H9 (cell line): ENCODE measurements around the gene ZBTB20. TPM values are rescaled to one million over a fixed set of nuclear protein-coding genes. Genes with fewer than 3 reads are reported as not detected.

Source experiments
- DNase-seq: peaks from one replicate; pipeline ENCODE4 v3.0.0-alpha.2; 2017
- H2AFZ ChIP-seq: one replicate; pipeline ENCODE4 v1.6.1; 2013; ENCODE audit warnings: mild to moderate bottlenecking, low read length, control low read depth, moderate library complexity
- H2AK5ac ChIP-seq: 2 replicates; pipeline ENCODE4 v1.6.1; 2013; ENCODE audit warnings: low read length, control low read depth, mixed read lengths; ENCODE audit not compliant: insufficient read length
- H2BK120ac ChIP-seq: one replicate; pipeline ENCODE4 v1.6.1; 2013; ENCODE audit warnings: low read depth, mild to moderate bottlenecking, low read length, control low read depth, inconsistent platforms; ENCODE audit not compliant: poor library complexity, severe bottlenecking
- H2BK12ac ChIP-seq: 2 replicates; pipeline ENCODE4 v1.6.1; 2013; ENCODE audit warnings: low read length, control low read depth, mixed read lengths, low read depth; ENCODE audit not compliant: insufficient read length
- H2BK15ac ChIP-seq: 2 replicates; pipeline ENCODE4 v1.6.1; 2013; ENCODE audit warnings: low read depth, low read length, control low read depth
- H2BK20ac ChIP-seq: one replicate; pipeline ENCODE4 v1.6.1; 2013; ENCODE audit warnings: low read depth, mild to moderate bottlenecking, low read length, control low read depth, inconsistent platforms; ENCODE audit not compliant: poor library complexity, severe bottlenecking
- H2BK5ac ChIP-seq: 2 replicates; pipeline ENCODE4 v1.6.1; 2013; ENCODE audit warnings: low read length, control low read depth, mixed read lengths; ENCODE audit not compliant: insufficient read length
- H3K14ac ChIP-seq: 2 replicates; pipeline ENCODE4 v1.6.1; 2013; ENCODE audit warnings: low read length, control low read depth; ENCODE audit not compliant: insufficient read depth
- H3K18ac ChIP-seq: 2 replicates; pipeline ENCODE4 v1.6.1; 2013; ENCODE audit warnings: low read depth, mild to moderate bottlenecking, mixed read lengths, low read length, control low read depth; ENCODE audit not compliant: insufficient read length
- H3K23ac ChIP-seq: 2 replicates; pipeline ENCODE4 v1.6.1; 2013; ENCODE audit warnings: low read length, control low read depth, mixed read lengths, low read depth; ENCODE audit not compliant: insufficient read length
- H3K23me2 ChIP-seq: 2 replicates; pipeline ENCODE4 v1.6.1; 2013; ENCODE audit warnings: low read depth, mild to moderate bottlenecking, mixed read lengths, low read length, control low read depth; ENCODE audit not compliant: insufficient read length, poor library complexity, severe bottlenecking
- H3K27ac ChIP-seq: 2 replicates; pipeline ENCODE4 v1.5.1; 2013; ENCODE audit warnings: low read length, control low read depth, mixed read lengths, low read depth; ENCODE audit not compliant: insufficient read length
- H3K27me3 ChIP-seq: 2 replicates; pipeline ENCODE4 v1.6.1; 2013; ENCODE audit warnings: low read length, control low read depth, inconsistent platforms; ENCODE audit not compliant: insufficient read depth
- H3K4ac ChIP-seq: 2 replicates; pipeline ENCODE4 v1.6.1; 2013; ENCODE audit warnings: low read depth, mild to moderate bottlenecking, control low read depth, inconsistent platforms, low read length, moderate library complexity
- H3K4me1 ChIP-seq: 2 replicates; pipeline ENCODE4 v1.6.1; 2013; ENCODE audit warnings: low read length, control low read depth, inconsistent platforms; ENCODE audit not compliant: insufficient read depth
- H3K4me2 ChIP-seq: 2 replicates; pipeline ENCODE4 v1.6.1; 2013; ENCODE audit warnings: low read length, control low read depth, mixed read lengths; ENCODE audit not compliant: insufficient read length, insufficient read depth
- H3K56ac ChIP-seq: 2 replicates; pipeline ENCODE4 v1.6.1; 2013; ENCODE audit warnings: low read depth, mild to moderate bottlenecking, mixed read lengths, low read length, control low read depth; ENCODE audit not compliant: insufficient read length
- H3K79me1 ChIP-seq: 2 replicates; pipeline ENCODE4 v1.6.1; 2013; ENCODE audit warnings: low read depth, mild to moderate bottlenecking, moderate library complexity, low read length, control low read depth, inconsistent platforms; ENCODE audit not compliant: insufficient read depth, poor library complexity, severe bottlenecking
- H3K79me2 ChIP-seq: 2 replicates; pipeline ENCODE4 v1.6.1; 2013; ENCODE audit warnings: low read length, control low read depth, inconsistent platforms; ENCODE audit not compliant: insufficient read depth
- H3K9ac ChIP-seq: 2 replicates; pipeline ENCODE4 v1.6.1; 2013; ENCODE audit warnings: low read length, control low read depth, mixed read lengths; ENCODE audit not compliant: insufficient read length; ENCODE audit errors: extremely low read depth
- H3K9me3 ChIP-seq: one replicate; pipeline ENCODE4 v1.6.1; 2013; ENCODE audit warnings: low read depth, low read length, inconsistent platforms; ENCODE audit not compliant: control insufficient read depth
- H3T11ph ChIP-seq: one replicate; pipeline ENCODE4 v1.6.1; 2013; ENCODE audit warnings: mild to moderate bottlenecking, low read length, control low read depth, inconsistent platforms
- H4K20me1 ChIP-seq: one replicate; pipeline ENCODE4 v1.6.1; 2013; ENCODE audit not compliant: control insufficient read depth, insufficient read length, insufficient read depth
- H4K5ac ChIP-seq: 2 replicates; pipeline ENCODE4 v1.6.1; 2013; ENCODE audit warnings: low read depth, mild to moderate bottlenecking, mixed read lengths, low read length, control low read depth; ENCODE audit not compliant: insufficient read length
- H4K8ac ChIP-seq: replicated peaks from 2 replicates; pipeline ENCODE4 v1.6.1; 2013; ENCODE audit warnings: low read length, control low read depth, mixed read lengths, low read depth; ENCODE audit not compliant: insufficient read length
- H4K91ac ChIP-seq: 2 replicates; pipeline ENCODE4 v1.6.1; 2013; ENCODE audit warnings: low read depth, mild to moderate bottlenecking, moderate library complexity, mixed read lengths, low read length, control low read depth; ENCODE audit not compliant: insufficient read length
- H3K27ac Mint-ChIP-seq, 3 experiments: 2 replicates in 2 of 3; 3 replicates in 1 of 3; pipeline ENCODE4 v1.8.0; 2020 to 2021; ENCODE audit warnings: mixed read lengths in 3 of 3, mild to moderate bottlenecking in 1 of 3, moderate library complexity in 1 of 3
- H3K27me3 Mint-ChIP-seq: 2 replicates; pipeline ENCODE4 v1.8.0; 2021; ENCODE audit warnings: low read depth, mild to moderate bottlenecking, moderate library complexity, mixed read lengths
- H3K36me3 Mint-ChIP-seq, 3 experiments: 2 replicates in 2 of 3; 3 replicates in 1 of 3; pipeline ENCODE4 v1.8.0; 2020 to 2021; ENCODE audit warnings: low read depth in 3 of 3, mixed read lengths in 3 of 3; ENCODE audit not compliant: insufficient read depth in 1 of 3
- H3K4me1 Mint-ChIP-seq, 2 experiments: 2 replicates each; pipeline ENCODE4 v1.8.0; 2020; ENCODE audit warnings: mixed read lengths in 2 of 2
- H3K4me3 Mint-ChIP-seq, 2 experiments: 2 replicates in 1 of 2; 3 replicates in 1 of 2; pipeline ENCODE4 v1.8.0; 2020 to 2021; ENCODE audit warnings: mild to moderate bottlenecking in 2 of 2, mixed read lengths in 2 of 2, moderate library complexity in 1 of 2
- H3K9me3 Mint-ChIP-seq, 2 experiments: 2 replicates in 1 of 2; 3 replicates in 1 of 2; pipeline ENCODE4 v1.8.0; 2020; ENCODE audit warnings: mild to moderate bottlenecking in 2 of 2, mixed read lengths in 2 of 2, moderate library complexity in 1 of 2
- CTCF ChIP-seq: fragments of 200-600 bp; sonication (generic); conservative IDR thresholded peaks from 3 replicates; pipeline ENCODE4 v1.8.0; 2021; ENCODE audit warnings: antibody characterized with exemption, mild to moderate bottlenecking
- WGBS: extraction: QIAGEN DNeasy Blood & Tissue Kit; methylation state at CpG from one replicate; pipeline ENCODE4 v1.1.7; 2013; ENCODE audit warnings: missing lambda C conversion rate, low lambda C conversion rate, mixed read lengths; ENCODE audit not compliant: insufficient read length; ENCODE audit errors: extremely low coverage; 5-methylcytosine and 5-hydroxymethylcytosine counted together
- total RNA-seq: library from RNA; stranded (reverse); gene quantifications from 2 replicates; pipeline ENCODE4 v1.2.1, GENCODE V29; 2021

ZBTB20 gene
- total RNA-seq, 1 experiment from 2014 or later = 0.70 TPM

- Histone ChIP-seq H4K20me1 (no peaks in the 10 kb centered on the region), H4K91ac (no peak overlapping the region), H3K27ac (no peak overlapping the region), H3K23ac (no peak overlapping the region), H4K8ac (no peak overlapping the region), H3K4me2 (no peak overlapping the region), H3T11ph (no peak overlapping the region), H3K18ac (no peak overlapping the region), H3K27me3 (no peaks in the 10 kb centered on the region), H3K79me1 (no peaks in the 10 kb centered on the region), H2AK5ac (no peak overlapping the region), H3K9ac (no peak overlapping the region), H3K4me1 (no peaks in the 10 kb centered on the region; the same call in 1 of the 2 replicates), H2AFZ (no peak overlapping the region), H4K5ac (no peak overlapping the region), H2BK12ac (no peak overlapping the region), H3K14ac (no peak overlapping the region), H3K4ac (no peak overlapping the region), H2BK5ac (no peak overlapping the region), H2BK15ac (no peak overlapping the region), H2BK20ac (no peak overlapping the region), H3K79me2 (no peaks in the 10 kb centered on the region), H2BK120ac (no peak overlapping the region), H3K56ac (no peak overlapping the region), H3K9me3 (no peaks in the 10 kb centered on the region), H3K23me2 (no peaks in the 10 kb centered on the region)
- WGBS = no CpG with 5 or more reads among the region's 3 CpGs
- DNase-seq = no peak
- H3K4me3 Mint-ChIP-seq = no peak overlapping the region
- peaks cover 37 to 41% of the 10 kb centered on the region in 2 experiments for H3K4me1 Mint-ChIP-seq
- TF ChIP-seq CTCF = no peak
- no peaks in the 10 kb centered on the region for H3K27me3 Mint-ChIP-seq
- H3K9me3 Mint-ChIP-seq = no peaks in the 10 kb centered on the region
- H3K36me3 Mint-ChIP-seq = no peaks in the 10 kb centered on the region
- no peak overlapping the region for H3K27ac Mint-ChIP-seq
Observed at GRCh38 chr3:114691871-114692270, 455.2 kb downstream of the ZBTB20 start.
